ENCODE data around the gene ZNF831.

- TF ChIP-seq CTCF (IDR thresholded peaks at IDR 0.05): no peak
- TF ChIP-seq EP300 (IDR thresholded peaks at IDR 0.05): no peak
- TF ChIP-seq POLR2A (IDR thresholded peaks at IDR 0.05): no peak
These were observed 14.7 kb upstream of the ZNF831 start for GRCh38 chr20:59148701-59149493.

All from tibial nerve (tissue), 4 donors.